ENCODE data around the gene TRPC3. TPM values are rescaled to one million over a fixed set of nuclear protein-coding genes. Genes with fewer than 3 reads are reported as not detected.
A peak's percentile ranks its signal among the peaks of the same experiment; 100 is the strongest.

TRPC3 gene
- total RNA-seq, 2 experiments from 2014 or later, result 0.50 TPM; not detected in 1

GRCh38 chr4:121998024-121998423 lies 46.2 kb upstream of the TRPC3 start:
- Histone ChIP-seq H3K4me1 (ENCODE audit: insufficient read depth, low read length, poor library complexity, severe bottlenecking) (no peaks in the 10 kb centered on the region), H3K9me2 (ENCODE audit: insufficient read depth, low read length) (no peaks in the 10 kb centered on the region), H3K79me2 (ENCODE audit: insufficient read depth, low read depth, low read length) (no peaks in the 10 kb centered on the region), H3K9me3 (ENCODE audit: low read length) (no peaks in the 10 kb centered on the region), H3K4me3 (ENCODE audit: low read depth, low read length, poor library complexity, severe bottlenecking) (no peak overlapping the region), H2AFZ (ENCODE audit: low read length) (no peak overlapping the region), H3K36me3 (ENCODE audit: insufficient read depth, low read length) (no peaks in the 10 kb centered on the region), H3K27ac (ENCODE audit: low read depth, low read length, poor library complexity, severe bottlenecking) (no peak overlapping the region), H3K4me2 (ENCODE audit: low read length) (no peak overlapping the region), H4K20me1 (ENCODE audit: insufficient read depth, low read length) (no peaks in the 10 kb centered on the region)
- no TSS peak for BruUV-seq (replicated peaks)
- intact Hi-C loops (cut with micrococcal nuclease; ENCODE audit: unreplicated experiment), result no loop called here
- CTCF ChIA-PET (ENCODE audit: unreplicated experiment), result no interaction called here
- POLR2A ChIA-PET, result interaction anchor here (1.1 kb wide), 1 partner anchor 10 kb away, joined by 3 read pairs; no protein-coding TSS in a partner anchor
- DNase-seq (ENCODE audit: low spot score), result peak; percentile 1
- TF ChIP-seq CTCF (conservative IDR thresholded peaks at IDR 0.05; ENCODE audit: low read length) (0 out of 2 replicates have a peak, but pooled peaks have one; percentile 22), EZH2phosphoT487 (IDR thresholded peaks at IDR 0.05; ENCODE audit: borderline replicate concordance, low read depth, low read length) (no peak)

GRCh38 chr4:121995790-121996537 lies 44.1 kb upstream of the TRPC3 start:
- TF ChIP-seq EZH2phosphoT487 (IDR thresholded peaks at IDR 0.05; ENCODE audit: borderline replicate concordance, low read depth, low read length), result no peak
- TF ChIP-seq CTCF (conservative IDR thresholded peaks at IDR 0.05; ENCODE audit: low read length), result no peak
- Histone ChIP-seq H2AFZ (ENCODE audit: low read length) (no peak overlapping the region), H3K27ac (ENCODE audit: low read depth, low read length, poor library complexity, severe bottlenecking) (no peak overlapping the region), H3K4me2 (ENCODE audit: low read length) (no peak overlapping the region), H3K4me3 (ENCODE audit: low read depth, low read length, poor library complexity, severe bottlenecking) (no peak overlapping the region), H3K79me2 (ENCODE audit: insufficient read depth, low read depth, low read length) (no peaks in the 10 kb centered on the region), H3K9me2 (ENCODE audit: insufficient read depth, low read length) (no peaks in the 10 kb centered on the region), H3K9me3 (ENCODE audit: low read length) (no peaks in the 10 kb centered on the region), H3K36me3 (ENCODE audit: insufficient read depth, low read length) (no peaks in the 10 kb centered on the region), H4K20me1 (ENCODE audit: insufficient read depth, low read length) (no peaks in the 10 kb centered on the region), H3K4me1 (ENCODE audit: insufficient read depth, low read length, poor library complexity, severe bottlenecking) (no peaks in the 10 kb centered on the region)
- BruUV-seq (replicated peaks), result no TSS peak
- ChIA-PET POLR2A (no interaction called here), CTCF (ENCODE audit: unreplicated experiment) (no interaction called here)
- no peak for DNase-seq (ENCODE audit: low spot score)
- intact Hi-C loops (cut with micrococcal nuclease; ENCODE audit: unreplicated experiment), result no loop called here

- DNase-seq (ENCODE audit: low spot score), result no peak
- no peak for TF ChIP-seq CTCF (conservative IDR thresholded peaks at IDR 0.05; ENCODE audit: low read length)
- no peaks in the 10 kb centered on the region for H4K20me1 ChIP-seq (ENCODE audit: insufficient read depth, low read length)
- H3K27ac ChIP-seq (ENCODE audit: low read depth, low read length, poor library complexity, severe bottlenecking), result no peak overlapping the region
- no peaks in the 10 kb centered on the region for H3K36me3 ChIP-seq (ENCODE audit: insufficient read depth, low read length)
- H3K4me1 ChIP-seq (ENCODE audit: insufficient read depth, low read length, poor library complexity, severe bottlenecking), result no peaks in the 10 kb centered on the region
- ChIA-PET CTCF (ENCODE audit: unreplicated experiment) (no interaction called here), POLR2A (no interaction called here)
- no TSS peak for BruUV-seq (replicated peaks)
- no peaks in the 10 kb centered on the region for H3K9me3 ChIP-seq (ENCODE audit: low read length)
- no peak overlapping the region for H3K4me2 ChIP-seq (ENCODE audit: low read length)
- H3K9me2 ChIP-seq (ENCODE audit: insufficient read depth, low read length), result no peaks in the 10 kb centered on the region
- intact Hi-C loops (cut with micrococcal nuclease; ENCODE audit: unreplicated experiment), result no loop called here
- no peak overlapping the region for H2AFZ ChIP-seq (ENCODE audit: low read length)
- H3K4me3 ChIP-seq (ENCODE audit: low read depth, low read length, poor library complexity, severe bottlenecking), result no peak overlapping the region
- H3K79me2 ChIP-seq (ENCODE audit: insufficient read depth, low read depth, low read length), result no peaks in the 10 kb centered on the region
Observed at GRCh38 chr4:121991968-121992367, 40.1 kb upstream of the TRPC3 start.

All from OCI-LY7 (cell line).